HG03457 (cell line): Measurements from ENCODE around the gene SUPV3L1.

Source experiments
- ATAC-seq: cut with Tn5 transposase; IDR thresholded peaks from one replicate; pipeline ENCODE4 v1.9.1; 2021; ENCODE audit warnings: moderate number of reproducible peaks; ENCODE audit not compliant: unreplicated experiment

SUPV3L1 gene

DNA sequence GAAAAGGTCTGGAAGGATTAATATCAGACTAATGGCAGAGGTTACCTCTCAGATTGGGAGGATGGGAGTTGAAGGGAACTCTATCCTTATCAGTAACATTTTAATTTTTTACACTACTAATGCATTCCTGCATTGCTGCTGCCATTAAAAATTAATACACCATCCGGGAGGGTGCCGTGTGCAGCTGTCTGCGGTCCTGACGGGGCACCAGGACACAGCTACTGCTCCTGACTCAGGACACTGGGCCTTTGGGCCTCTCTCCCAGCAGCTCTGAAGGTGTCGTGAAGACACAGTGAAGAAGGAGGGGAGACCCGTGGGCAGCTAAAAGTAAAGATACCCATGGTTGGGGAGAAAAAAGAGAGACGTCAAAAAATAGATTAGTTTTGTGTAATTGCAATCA, 74.8 kb downstream of the SUPV3L1 start:
- no peak for ATAC-seq
